ENCODE measurements around the gene PDIA5. TPM values are rescaled to one million over a fixed set of nuclear protein-coding genes. Genes with fewer than 3 reads are reported as not detected.

PDIA5 gene
- total RNA-seq, 2 donors from 2014 or later, result 8.0 to 9.0 TPM

- Histone ChIP-seq H3K4me3 (no peak overlapping the region), H3K36me3 (no peaks in the 10 kb centered on the region), H3K27me3 (no peaks in the 10 kb centered on the region), H3K9me3 (no peaks in the 10 kb centered on the region), H3K27ac (no peak overlapping the region), H3K4me1 (peaks cover 0 to 4% of the 10 kb centered on the region in 2 donors)
- TF ChIP-seq CTCF (IDR thresholded peaks at IDR 0.05), result peak in 1 of 2 donors; percentile 55
- DNase-seq (ENCODE audit: low spot score), result no peak
These were observed 127.7 kb downstream of the PDIA5 start for GRCh38 chr3:123194552-123194951.

GRCh38 chr3:123198372-123198771, 131.5 kb downstream of the PDIA5 start:
- Histone ChIP-seq H3K36me3 (no peaks in the 10 kb centered on the region), H3K9me3 (no peaks in the 10 kb centered on the region), H3K27me3 (no peaks in the 10 kb centered on the region), H3K4me3 (no peak overlapping the region), H3K4me1 (peaks cover 0 to 14% of the 10 kb centered on the region in 2 donors), H3K27ac (no peak overlapping the region)
- DNase-seq (ENCODE audit: low spot score), result no peak
- TF ChIP-seq CTCF (IDR thresholded peaks at IDR 0.05), result no peak

- no peaks in the 10 kb centered on the region for H3K36me3 ChIP-seq
- H3K9me3 ChIP-seq, result no peaks in the 10 kb centered on the region
- peak overlapping the region; percentile 88 to 96 for H3K4me3 ChIP-seq
- DNase-seq (ENCODE audit: low spot score), result no peak
- H3K27me3 ChIP-seq, result no peaks in the 10 kb centered on the region
- peaks cover 0 to 10% of the 10 kb centered on the region in 2 donors for H3K4me1 ChIP-seq
- H3K27ac ChIP-seq, result peak overlapping the region; percentile 86 to 90
- no peak for TF ChIP-seq CTCF (IDR thresholded peaks at IDR 0.05)
These were observed 134.4 kb downstream of the PDIA5 start for GRCh38 chr3:123201223-123201556.

GRCh38 chr3:123201557-123202427, 135.0 kb downstream of the PDIA5 start, which contains the start of gene SEC22A:
Gene SEC22A (plus strand): TSS chr3:123201943. CDS start chr3:123209218, 7,275 bp downstream.
- Histone ChIP-seq H3K9me3 (no peaks in the 10 kb centered on the region), H3K4me1 (peaks cover 0 to 10% of the 10 kb centered on the region in 2 donors), H3K36me3 (no peaks in the 10 kb centered on the region), H3K27me3 (no peaks in the 10 kb centered on the region), H3K4me3 (peak within 1 kb of the TSS; percentile 88 to 96), H3K27ac (peak within 1 kb of the TSS; percentile 86 to 90)
- TF ChIP-seq CTCF (IDR thresholded peaks at IDR 0.05), result no peak
- DNase-seq (ENCODE audit: low spot score), result peak; percentile 94

GRCh38 chr3:123202451-123202850, 135.6 kb downstream of the PDIA5 start:
- H3K4me3 ChIP-seq, result peak overlapping the region; percentile 88 to 96
- no peaks in the 10 kb centered on the region for H3K27me3 ChIP-seq
- peaks cover 0 to 10% of the 10 kb centered on the region in 2 donors for H3K4me1 ChIP-seq
- no peak for DNase-seq (ENCODE audit: low spot score)
- no peak for TF ChIP-seq CTCF (IDR thresholded peaks at IDR 0.05)
- H3K27ac ChIP-seq, result peak overlapping the region; percentile 86 to 90
- H3K9me3 ChIP-seq, result no peaks in the 10 kb centered on the region
- H3K36me3 ChIP-seq, result no peaks in the 10 kb centered on the region

Small RNAs within 50 kb of the gene (microRNA-seq; reads per million reads assigned to microRNA genes)
- 0 to 1.4 reads per million in 2 donors for gene MIR7110 (ENCODE audit: borderline number of aligned reads in 2 of 2, borderline replicate concordance in 1 of 2)

Other genes starting within 250 kb of the PDIA5 start
- 1 to 10 TPM in 1 of 2 donors, under 1 TPM in 1; 0.51 to 3.5 TPM for gene SEMA5B, start 39.3 kb upstream of the PDIA5 start, total RNA-seq
- gene SEC22A, start 134.9 kb downstream of the PDIA5 start, total RNA-seq, result 10 to 100 TPM; 13.7 to 24.2 TPM

Data from right atrium auricular region (tissue), 2 donors.